GM12878 (cell line): ENCODE results near the gene FFAR2. TPM values are rescaled to one million over a fixed set of nuclear protein-coding genes. Genes with fewer than 3 reads are reported as not detected.

Source experiments
- ATAC-seq: fragments of 200-7000 bp; cut with Tn5 transposase; 3 replicates; pipeline ENCODE4 v1.9.1; 2020; ENCODE audit warnings: mild to moderate bottlenecking, moderate library complexity
- BruUV-seq: library from RNA; stranded (reverse); fragments of 400-500 nt; replicated peaks from 2 replicates; lab custom pipeline; 2021; lab: Mats Ljungman, UMichigan
- CTCF ChIA-PET: fragments of 300-600 bp; sonication (Branson Sonifier 250); formaldehyde crosslinking; extraction: SDS; loops from one replicate; lab custom pipeline; 2021; ENCODE audit warnings: inconsistent platforms; lab: Yijun Ruan, JAX
- POLR2A ChIA-PET: fragments of 350-600 bp; formaldehyde crosslinking; extraction: SDS; loops from one replicate; lab custom pipeline; 2021; ENCODE audit warnings: inconsistent platforms; lab: Charles Lee
- RAD21 ChIA-PET: fragments of 300-600 bp; sonication (Branson Sonifier 250); formaldehyde crosslinking; loops from one replicate; lab custom pipeline; 2023; ENCODE audit warnings: antibody characterized with exemption; ENCODE audit not compliant: unreplicated experiment; lab: Charles Lee
- SMC1A ChIA-PET: fragments of 300-600 bp; sonication (Branson Sonifier 250); formaldehyde crosslinking; loops from one replicate; lab custom pipeline; 2023; ENCODE audit not compliant: unreplicated experiment, uncharacterized antibody; lab: Charles Lee
- DNase-seq: peaks from one replicate; pipeline ENCODE4 v3.0.0-alpha.2; 2011; ENCODE audit warnings: low read depth, low spot score
- FAIRE-seq: peaks from 3 replicates; lab custom pipeline; 2011; peaks lifted over from hg19 to GRCh38; lab: Jason Lieb, UNC
- H2AFZ ChIP-seq: 2 replicates; pipeline ENCODE4 v1.6.0; 2011; ENCODE audit warnings: low read depth, low read length, control low read depth; ENCODE audit not compliant: control insufficient read depth
- H3K27ac ChIP-seq: 2 replicates; pipeline ENCODE4 v1.5.1; 2011; ENCODE audit warnings: control low read depth; ENCODE audit not compliant: control insufficient read depth, insufficient read depth
- H3K27me3 ChIP-seq, 2 experiments: replicated peaks in 1 of 2; 2 replicates each; pipeline versions ENCODE4 v1.6.0 to v1.6.1; 2011; ENCODE audit warnings: low read length in 1 of 2; ENCODE audit not compliant: control insufficient read depth in 2 of 2, insufficient read depth in 2 of 2
- H3K36me3 ChIP-seq, 2 experiments: 2 replicates each; pipeline ENCODE4 v1.5.1; 2011; ENCODE audit warnings: low read length in 1 of 2; ENCODE audit not compliant: control insufficient read depth in 2 of 2, insufficient read depth in 2 of 2
- H3K4me1 ChIP-seq: 2 replicates; pipeline ENCODE4 v1.6.1; 2011; ENCODE audit warnings: mild to moderate bottlenecking, low read length, moderate library complexity, mixed read lengths; ENCODE audit not compliant: control insufficient read depth, insufficient read depth
- H3K4me2 ChIP-seq: 2 replicates; pipeline ENCODE4 v1.6.0; 2011; ENCODE audit warnings: control low read depth; ENCODE audit not compliant: control insufficient read depth, insufficient read depth
- H3K4me3 ChIP-seq: fragments of 200-600 bp; sonication (generic); 2 replicates; pipeline ENCODE4 v1.5.1; 2016
- H3K79me2 ChIP-seq: 2 replicates; pipeline ENCODE4 v1.6.0; 2011; ENCODE audit warnings: low read length; ENCODE audit not compliant: control insufficient read depth, insufficient read depth
- H3K9ac ChIP-seq: 2 replicates; pipeline ENCODE4 v1.8.0; 2011; ENCODE audit warnings: low read length, control low read depth, mixed read lengths; ENCODE audit not compliant: control insufficient read depth, insufficient read depth
- H3K9me3 ChIP-seq: replicated peaks from 3 replicates; pipeline ENCODE4 v1.5.1; 2011; ENCODE audit warnings: mild to moderate bottlenecking, low read length; ENCODE audit not compliant: control insufficient read depth, insufficient read depth
- H4K20me1 ChIP-seq: 2 replicates; pipeline ENCODE4 v1.6.0; 2011; ENCODE audit not compliant: control insufficient read depth, insufficient read depth
- JUNB ChIP-seq: IDR thresholded peaks from 2 replicates; pipeline ENCODE4 v1.6.1; 2016; ENCODE audit warnings: antibody characterized with exemption, mild to moderate bottlenecking
- MTA2 ChIP-seq: fragments of 450-650 bp; IDR thresholded peaks from 2 replicates; pipeline ENCODE4 v1.6.1; 2016; ENCODE audit warnings: low read depth, mild to moderate bottlenecking, moderate library complexity
- NFYB ChIP-seq: IDR thresholded peaks from 2 replicates; pipeline ENCODE4 v1.6.1; 2011; ENCODE audit warnings: low read depth, mild to moderate bottlenecking, low read length, improper control_type of control experiment, moderate library complexity; ENCODE audit not compliant: insufficient read depth
- RAD21 ChIP-seq: IDR thresholded peaks from 2 replicates; pipeline ENCODE4 v1.6.1; 2011; ENCODE audit warnings: mild to moderate bottlenecking, low read depth, low read length, moderate library complexity; ENCODE audit not compliant: insufficient read depth
- RCOR1 ChIP-seq: conservative IDR thresholded peaks from 2 replicates; pipeline ENCODE4 v1.6.1; 2012; ENCODE audit warnings: low read depth, low read length, improper control_type of control experiment
- RUNX3 ChIP-seq: IDR thresholded peaks from 2 replicates; pipeline ENCODE4 v1.6.1; 2012; ENCODE audit warnings: low read length, inconsistent platforms
- SIN3A ChIP-seq: IDR thresholded peaks from 2 replicates; pipeline ENCODE4 v1.6.1; 2012; ENCODE audit warnings: low read depth, low read length, improper control_type of control experiment
- WGBS: methylation state at CpG from one replicate; pipeline ENCODE4 v1.1.6; 2016; ENCODE audit warnings: low lambda C conversion rate; ENCODE audit not compliant: insufficient replicate concordance, insufficient coverage; ENCODE audit errors: missing lambda C conversion rate; 5-methylcytosine and 5-hydroxymethylcytosine counted together
- in situ Hi-C: fragments of 300-500 bp; cut with MboI; formaldehyde crosslinking; loops from 9 replicates; pipeline ENCODE4 v1.14.3; 2018; ENCODE audit warnings: mixed read lengths
- intact Hi-C: fragments of 100-400 bp; cut with micrococcal nuclease; formaldehyde crosslinking; loops from one replicate; pipeline ENCODE4 v1.14.2; 2022; ENCODE audit not compliant: unreplicated experiment
- polyA plus RNA-seq, 11 experiments: library from polyadenylated mRNA; depleted of rRNA in 4 of 11; unstranded in 6 of 11; stranded (reverse) in 5 of 11; fragments of >200 nt; fragmentation: Nextera tagmentation in 4 of 11; fragmentation: Illumina TruSeq in 1 of 11; extraction: Ambion mirVana in 4 of 11; extraction: Trizol in 1 of 11; gene quantifications; 1 replicate in 1 of 11; 2 replicates in 10 of 11; pipeline versions ENCODE4 v1.2.1 to v1.2.3, GENCODE V29; 2011 to 2016; ENCODE audit warnings: inconsistent platforms in 2 of 11, missing spikeins in 2 of 11, low read depth in 1 of 11
- total RNA-seq, 4 experiments: library from RNA; depleted of rRNA in 3 of 4; stranded (reverse); fragments of >200 nt in 3 of 4; fragmentation: Illumina TruSeq in 1 of 4; extraction: Trizol in 1 of 4; gene quantifications; 2 replicates each; pipeline versions ENCODE4 v1.2.1 to v1.2.3, GENCODE V29; 2013 to 2021
- TF ChIP-seq, protein P1 (sequence below): fragments of 450-650 bp; IDR thresholded peaks from 2 replicates; pipeline ENCODE4 v1.6.1; 2017; ENCODE audit warnings: mild to moderate bottlenecking

FFAR2 gene
- total and polyA plus RNA-seq, 10 of the 15 experiments (the other 5 are each of a cell fraction or from before 2014, with no cell fraction given) = 0.05 to 4.0 (median 2.1) TPM

GRCh38 chr19:35438527-35438926 is 9.5 kb upstream of the FFAR2 start:
- TF ChIP-seq SIN3A (no peak), RUNX3 (0 out of 2 replicates have a peak, but pooled peaks have one; percentile 10), JUNB (no peak), NFYB (no peak), MTA2 (no peak)
- ChIA-PET POLR2A (no interaction called here), CTCF (interaction anchor here (1.0 to 1.3 kb wide), 3 partner anchors 9 to 30 kb away, joined by 3 to 4 read pairs (median 3); partner anchors contain the start of gene FFAR2), SMC1A (interaction anchor here (0.7 kb wide), 1 partner anchor 35 kb away, joined by 3 read pairs; no protein-coding TSS in a partner anchor), RAD21 (no interaction called here)
- intact Hi-C loops (no loop called here), in situ Hi-C loops (no loop called here)
- H3K27me3 ChIP-seq = no peaks in the 10 kb centered on the region
- peaks cover 35% of the 10 kb centered on the region for H3K4me1 ChIP-seq
- H3K4me2 ChIP-seq = no peak overlapping the region; the same call in 1 of the 2 replicates
- DNase-seq = no peak
- H3K27ac ChIP-seq = no peak overlapping the region
- no peaks in the 10 kb centered on the region for H4K20me1 ChIP-seq
- H3K4me3 ChIP-seq = no peak overlapping the region
- no peak for ATAC-seq
- H3K79me2 ChIP-seq = no peaks in the 10 kb centered on the region
- no peak overlapping the region for H2AFZ ChIP-seq
- 68% methylated on average over 5 of the region's 5 CpGs for WGBS
- no peaks in the 10 kb centered on the region for H3K9me3 ChIP-seq
- no TSS peak for BruUV-seq
- H3K36me3 ChIP-seq = no peaks in the 10 kb centered on the region
- FAIRE-seq = no peak
- no peak overlapping the region for H3K9ac ChIP-seq

GRCh38 chr19:35439921-35440320 is 8.1 kb upstream of the FFAR2 start:
- Histone ChIP-seq H3K4me3 (no peak overlapping the region), H2AFZ (no peak overlapping the region), H3K27ac (no peak overlapping the region), H3K36me3 (no peaks in the 10 kb centered on the region), H3K27me3 (no peaks in the 10 kb centered on the region), H3K9me3 (no peaks in the 10 kb centered on the region), H4K20me1 (no peaks in the 10 kb centered on the region), H3K4me1 (peaks cover 35% of the 10 kb centered on the region), H3K9ac (no peak overlapping the region), H3K79me2 (no peaks in the 10 kb centered on the region), H3K4me2 (no peak overlapping the region)
- RAD21 ChIA-PET = interaction anchor here (0.9 kb wide), 1 partner anchor 79 kb away, joined by 3 read pairs; no protein-coding TSS in a partner anchor
- intact Hi-C loops (no loop called here), in situ Hi-C loops (no loop called here)
- no peak for FAIRE-seq
- DNase-seq = no peak
- no peak for TF ChIP-seq RAD21
- TF ChIP-seq RCOR1 = no peak
- TF ChIP-seq, protein P1, sequence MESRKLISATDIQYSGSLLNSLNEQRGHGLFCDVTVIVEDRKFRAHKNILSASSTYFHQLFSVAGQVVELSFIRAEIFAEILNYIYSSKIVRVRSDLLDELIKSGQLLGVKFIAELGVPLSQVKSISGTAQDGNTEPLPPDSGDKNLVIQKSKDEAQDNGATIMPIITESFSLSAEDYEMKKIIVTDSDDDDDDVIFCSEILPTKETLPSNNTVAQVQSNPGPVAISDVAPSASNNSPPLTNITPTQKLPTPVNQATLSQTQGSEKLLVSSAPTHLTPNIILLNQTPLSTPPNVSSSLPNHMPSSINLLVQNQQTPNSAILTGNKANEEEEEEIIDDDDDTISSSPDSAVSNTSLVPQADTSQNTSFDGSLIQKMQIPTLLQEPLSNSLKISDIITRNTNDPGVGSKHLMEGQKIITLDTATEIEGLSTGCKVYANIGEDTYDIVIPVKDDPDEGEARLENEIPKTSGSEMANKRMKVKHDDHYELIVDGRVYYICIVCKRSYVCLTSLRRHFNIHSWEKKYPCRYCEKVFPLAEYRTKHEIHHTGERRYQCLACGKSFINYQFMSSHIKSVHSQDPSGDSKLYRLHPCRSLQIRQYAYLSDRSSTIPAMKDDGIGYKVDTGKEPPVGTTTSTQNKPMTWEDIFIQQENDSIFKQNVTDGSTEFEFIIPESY = no peak
- 63% methylated on average over 6 of the region's 6 CpGs for whole genome bisulfite sequencing
- SMC1A ChIA-PET = interaction anchor here (1.7 kb wide), 1 partner anchor 22 kb away, joined by 14 read pairs; no protein-coding TSS in a partner anchor
- POLR2A ChIA-PET = interaction anchor here (0.6 kb wide), 1 partner anchor 63 kb away, joined by 7 read pairs; no protein-coding TSS in a partner anchor
- CTCF ChIA-PET = interaction anchor here (0.5 to 0.8 kb wide), 2 partner anchors 8 to 55 kb away, joined by 3 to 4 read pairs; no protein-coding TSS in a partner anchor
- no TSS peak for BruUV-seq
- no peak for ATAC-seq
